ENCODE measurements around the gene F2RL2.

The F2RL2 gene

GRCh38 chr5:76585783-76586217 lies 37.4 kb downstream of the F2RL2 start:
- Histone ChIP-seq H3K27me3 (ENCODE audit: control insufficient read depth in 1 of 2, insufficient read depth in 1 of 2, low read length in 2 of 2) (peaks cover 0 to 9% of the 10 kb centered on the region in 2 experiments), H3K9me3 (ENCODE audit: control insufficient read depth, low read length) (no peaks in the 10 kb centered on the region), H3K27ac (ENCODE audit: low read length, poor library complexity, severe bottlenecking) (no peak overlapping the region), H4K8ac (ENCODE audit: low read length) (no peak overlapping the region), H3K4me3 (ENCODE audit: insufficient read depth in 1 of 2, low read depth in 1 of 2, low read length in 2 of 2) (no peak overlapping the region), H3K9ac (ENCODE audit: low read length) (no peak overlapping the region), H3K4me2 (ENCODE audit: low read length, poor library complexity, severe bottlenecking) (no peak overlapping the region), H4K91ac (ENCODE audit: low read length) (no peak overlapping the region), H3K36me3 (ENCODE audit: control insufficient read depth in 1 of 2, insufficient read depth in 2 of 2, low read depth in 1 of 2, low read length in 2 of 2) (no peaks in the 10 kb centered on the region), H3K4ac (ENCODE audit: low read depth in 1 of 2, low read length in 2 of 2) (no peak overlapping the region), H2BK12ac (ENCODE audit: low read length in 2 of 2) (no peak overlapping the region), H2AK5ac (ENCODE audit: low read length, severe bottlenecking) (no peak overlapping the region), H2BK5ac (ENCODE audit: low read depth, low read length, poor library complexity, severe bottlenecking) (no peak overlapping the region), H2AFZ (ENCODE audit: low read depth, low read length) (no peak overlapping the region), H2BK120ac (ENCODE audit: low read depth, low read length) (no peak overlapping the region), H3K23ac (ENCODE audit: low read length in 2 of 2) (no peak overlapping the region), H3K18ac (ENCODE audit: low read depth in 1 of 2, low read length in 2 of 2) (no peak overlapping the region), H3K4me1 (ENCODE audit: control insufficient read depth, insufficient read depth, low read depth, low read length) (no peaks in the 10 kb centered on the region), H3K79me1 (replicated peaks; ENCODE audit: low read length, poor library complexity, severe bottlenecking) (no peaks in the 10 kb centered on the region), H3K14ac (ENCODE audit: low read length in 2 of 2) (no peak overlapping the region), H2BK15ac (ENCODE audit: low read depth, poor library complexity, severe bottlenecking) (no peak overlapping the region)
- 93% methylated on average over 3 of the region's 3 CpGs for WGBS
- DNase-seq, result no peak

- H2AFZ ChIP-seq (ENCODE audit: low read depth, low read length), result no peak overlapping the region
- peak; percentile 28 for DNase-seq
Measured at GRCh38 chr5:76583163-76584047, 39.8 kb downstream of the F2RL2 start.

DNA sequence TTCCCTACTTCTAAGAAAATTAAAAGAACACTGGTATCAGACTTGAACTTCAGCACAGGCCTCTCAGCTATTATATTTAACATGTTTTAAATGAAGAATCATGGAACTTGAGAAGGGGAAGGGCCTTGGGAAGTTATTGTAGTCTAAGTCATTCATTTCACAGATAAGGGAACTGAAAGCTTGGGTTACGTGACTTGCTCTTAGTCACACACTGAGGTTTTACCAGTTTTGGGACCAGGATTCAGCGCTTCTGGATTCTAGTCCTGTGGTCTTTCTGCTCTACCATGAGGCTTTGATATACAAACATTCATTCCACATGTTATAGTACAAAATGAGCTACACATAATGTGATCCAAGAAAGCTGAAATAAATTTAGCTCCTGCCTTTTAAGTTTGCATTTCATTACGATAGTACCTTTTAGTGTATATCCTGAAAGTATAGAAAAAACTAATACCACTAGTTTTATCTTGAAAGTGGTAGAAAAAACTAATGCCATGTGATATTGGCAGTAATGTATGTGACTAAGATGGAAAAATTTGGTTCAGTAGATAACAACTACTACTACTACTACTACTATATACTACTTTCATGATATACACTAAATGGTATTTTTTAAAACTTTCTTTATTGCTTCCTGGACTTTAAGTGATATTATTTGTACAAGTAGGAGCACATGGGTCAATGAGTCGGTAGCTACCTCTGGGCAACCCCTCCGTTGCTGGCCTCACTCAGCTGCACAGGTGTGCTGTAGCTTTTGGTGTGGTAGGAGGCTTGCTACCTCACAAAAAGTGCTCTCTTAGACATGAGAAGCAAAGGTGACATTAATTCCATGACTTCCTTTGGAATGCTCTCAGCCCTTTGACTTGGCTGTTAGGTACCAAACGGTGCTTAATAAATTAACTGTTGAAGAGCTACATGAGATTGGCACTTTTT lies 40.7 kb downstream of the F2RL2 start:
- Histone ChIP-seq H3K27me3 (ENCODE audit: control insufficient read depth in 1 of 2, insufficient read depth in 1 of 2, low read length in 2 of 2) (peaks cover 0 to 3% of the 10 kb centered on the region in 2 experiments), H3K79me1 (replicated peaks; ENCODE audit: low read length, poor library complexity, severe bottlenecking) (no peaks in the 10 kb centered on the region), H3K4me1 (ENCODE audit: control insufficient read depth, insufficient read depth, low read depth, low read length) (no peaks in the 10 kb centered on the region), H2BK120ac (ENCODE audit: low read depth, low read length) (no peak overlapping the region), H2BK15ac (ENCODE audit: low read depth, poor library complexity, severe bottlenecking) (no peak overlapping the region), H4K8ac (ENCODE audit: low read length) (no peak overlapping the region), H2BK5ac (ENCODE audit: low read depth, low read length, poor library complexity, severe bottlenecking) (no peak overlapping the region), H2AK5ac (ENCODE audit: low read length, severe bottlenecking) (no peak overlapping the region), H3K4me2 (ENCODE audit: low read length, poor library complexity, severe bottlenecking) (no peak overlapping the region), H3K9me3 (ENCODE audit: control insufficient read depth, low read length) (no peaks in the 10 kb centered on the region), H3K18ac (ENCODE audit: low read depth in 1 of 2, low read length in 2 of 2) (no peak overlapping the region), H3K36me3 (ENCODE audit: control insufficient read depth in 1 of 2, insufficient read depth in 2 of 2, low read depth in 1 of 2, low read length in 2 of 2) (no peaks in the 10 kb centered on the region), H4K91ac (ENCODE audit: low read length) (no peak overlapping the region), H3K4ac (ENCODE audit: low read depth in 1 of 2, low read length in 2 of 2) (no peak overlapping the region), H3K23ac (ENCODE audit: low read length in 2 of 2) (no peak overlapping the region), H2AFZ (ENCODE audit: low read depth, low read length) (no peak overlapping the region), H3K9ac (ENCODE audit: low read length) (no peak overlapping the region), H3K27ac (ENCODE audit: low read length, poor library complexity, severe bottlenecking) (no peak overlapping the region), H3K4me3 (ENCODE audit: insufficient read depth in 1 of 2, low read depth in 1 of 2, low read length in 2 of 2) (no peak overlapping the region), H3K14ac (ENCODE audit: low read length in 2 of 2) (no peak overlapping the region), H2BK12ac (ENCODE audit: low read length in 2 of 2) (no peak overlapping the region)
- WGBS, result 76% methylated on average over 5 of the region's 6 CpGs
- DNase-seq, result no peak

More at GRCh38 chr5:76583163-76584047, 39.8 kb downstream of the F2RL2 start:
- Histone ChIP-seq H2BK120ac (ENCODE audit: low read depth, low read length) (no peak overlapping the region), H4K8ac (ENCODE audit: low read length) (no peak overlapping the region), H3K27ac (ENCODE audit: low read length, poor library complexity, severe bottlenecking) (no peak overlapping the region), H3K18ac (ENCODE audit: low read depth in 1 of 2, low read length in 2 of 2) (no peak overlapping the region), H3K23ac (ENCODE audit: low read length in 2 of 2) (no peak overlapping the region), H2BK5ac (ENCODE audit: low read depth, low read length, poor library complexity, severe bottlenecking) (no peak overlapping the region), H3K14ac (ENCODE audit: low read length in 2 of 2) (no peak overlapping the region), H3K4me2 (ENCODE audit: low read length, poor library complexity, severe bottlenecking) (no peak overlapping the region), H3K27me3 (ENCODE audit: control insufficient read depth in 1 of 2, insufficient read depth in 1 of 2, low read length in 2 of 2) (peaks cover 0 to 3% of the 10 kb centered on the region in 2 experiments), H2BK12ac (ENCODE audit: low read length in 2 of 2) (no peak overlapping the region), H3K79me1 (replicated peaks; ENCODE audit: low read length, poor library complexity, severe bottlenecking) (no peaks in the 10 kb centered on the region), H3K9ac (ENCODE audit: low read length) (no peak overlapping the region), H2AK5ac (ENCODE audit: low read length, severe bottlenecking) (no peak overlapping the region), H3K4ac (ENCODE audit: low read depth in 1 of 2, low read length in 2 of 2) (no peak overlapping the region), H2BK15ac (ENCODE audit: low read depth, poor library complexity, severe bottlenecking) (no peak overlapping the region), H3K36me3 (ENCODE audit: control insufficient read depth in 1 of 2, insufficient read depth in 2 of 2, low read depth in 1 of 2, low read length in 2 of 2) (no peaks in the 10 kb centered on the region), H4K91ac (ENCODE audit: low read length) (no peak overlapping the region), H3K9me3 (ENCODE audit: control insufficient read depth, low read length) (no peaks in the 10 kb centered on the region), H3K4me3 (ENCODE audit: insufficient read depth in 1 of 2, low read depth in 1 of 2, low read length in 2 of 2) (no peak overlapping the region), H3K4me1 (ENCODE audit: control insufficient read depth, insufficient read depth, low read depth, low read length) (no peaks in the 10 kb centered on the region)
- 44% methylated on average over 6 of the region's 7 CpGs for WGBS

DNA sequence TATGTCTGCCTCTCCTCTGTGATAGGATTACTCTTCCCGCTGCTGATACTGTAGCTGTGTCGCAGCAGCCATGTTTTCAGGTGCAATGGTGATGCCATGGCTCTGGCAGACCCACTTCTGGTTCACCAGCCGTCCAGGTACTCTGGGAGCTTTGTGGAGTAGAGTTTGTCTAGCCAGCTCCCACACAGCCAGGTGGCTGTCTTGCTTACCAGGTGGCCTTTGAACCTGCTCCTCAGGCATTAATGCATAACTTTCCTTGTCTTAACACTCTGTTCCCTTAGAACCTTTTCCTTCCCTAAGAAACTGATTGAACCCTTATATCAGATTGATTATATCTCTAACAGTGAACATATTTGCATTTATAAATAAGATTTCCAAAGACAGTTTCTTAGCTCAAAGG lies 42.2 kb downstream of the F2RL2 start:
- 86% methylated on average over 3 of the region's 3 CpGs for WGBS

More for the DNA sequence above, 42.2 kb downstream of the F2RL2 start:
- Histone ChIP-seq H4K91ac (ENCODE audit: low read length) (no peak overlapping the region), H3K14ac (ENCODE audit: low read length in 2 of 2) (no peak overlapping the region), H3K9me3 (ENCODE audit: control insufficient read depth, low read length) (no peaks in the 10 kb centered on the region), H2AK5ac (ENCODE audit: low read length, severe bottlenecking) (no peak overlapping the region), H2BK12ac (ENCODE audit: low read length in 2 of 2) (no peak overlapping the region), H2BK15ac (ENCODE audit: low read depth, poor library complexity, severe bottlenecking) (no peak overlapping the region), H2AFZ (ENCODE audit: low read depth, low read length) (no peak overlapping the region), H2BK120ac (ENCODE audit: low read depth, low read length) (no peak overlapping the region), H4K8ac (ENCODE audit: low read length) (no peak overlapping the region), H3K79me1 (replicated peaks; ENCODE audit: low read length, poor library complexity, severe bottlenecking) (no peaks in the 10 kb centered on the region), H2BK5ac (ENCODE audit: low read depth, low read length, poor library complexity, severe bottlenecking) (no peak overlapping the region), H3K9ac (ENCODE audit: low read length) (no peak overlapping the region), H3K4me3 (ENCODE audit: insufficient read depth in 1 of 2, low read depth in 1 of 2, low read length in 2 of 2) (no peak overlapping the region), H3K36me3 (ENCODE audit: control insufficient read depth in 1 of 2, insufficient read depth in 2 of 2, low read depth in 1 of 2, low read length in 2 of 2) (no peaks in the 10 kb centered on the region), H3K23ac (ENCODE audit: low read length in 2 of 2) (no peak overlapping the region), H3K18ac (ENCODE audit: low read depth in 1 of 2, low read length in 2 of 2) (no peak overlapping the region), H3K27ac (ENCODE audit: low read length, poor library complexity, severe bottlenecking) (no peak overlapping the region), H3K4me1 (ENCODE audit: control insufficient read depth, insufficient read depth, low read depth, low read length) (no peaks in the 10 kb centered on the region), H3K4ac (ENCODE audit: low read depth in 1 of 2, low read length in 2 of 2) (no peak overlapping the region), H3K27me3 (ENCODE audit: control insufficient read depth in 1 of 2, insufficient read depth in 1 of 2, low read length in 2 of 2) (no peaks in the 10 kb centered on the region), H3K4me2 (ENCODE audit: low read length, poor library complexity, severe bottlenecking) (no peak overlapping the region)
- no peak for DNase-seq
